ENCODE data around the gene MAD1L1. TPM values are rescaled to one million over a fixed set of nuclear protein-coding genes. Genes with fewer than 3 reads are reported as not detected.

Gene MAD1L1
- total and polyA plus RNA-seq, 5 donors from 2014 or later = 225 to 380 (median 300) TPM

DNA sequence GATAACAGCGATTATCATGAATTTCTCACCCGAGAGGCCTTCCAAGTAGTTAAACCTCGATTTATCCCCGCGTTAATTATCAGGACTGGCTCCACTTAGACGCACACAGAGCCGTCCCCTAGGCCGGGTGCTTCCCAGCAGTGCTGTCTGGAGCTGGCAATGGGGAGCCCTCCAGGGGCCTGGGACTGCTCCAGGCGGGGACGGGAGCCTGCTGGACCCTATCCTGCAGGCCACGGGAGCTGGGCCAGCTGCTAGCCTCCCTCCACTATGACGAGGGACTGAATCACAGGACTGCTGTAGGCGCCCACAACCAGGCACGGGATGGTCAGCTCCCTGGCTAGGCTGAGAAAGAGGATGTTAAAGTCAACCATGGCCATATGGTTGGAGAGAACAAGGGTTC lies 333.5 kb downstream of the MAD1L1 start:
- H3K27me3 Mint-ChIP-seq = no peaks in the 10 kb centered on the region
- H3K27ac Mint-ChIP-seq = no peak overlapping the region
- ATAC-seq (ENCODE audit: low read depth in 2 of 2) (no peak), DNase-seq (no peak)
- H3K9me3 ChIP-seq (ENCODE audit: control insufficient read depth in 2 of 2, low read length in 2 of 2) = no peaks in the 10 kb centered on the region
- H3K4me1 Mint-ChIP-seq = peaks cover 0 to 7% (median 4%) of the 10 kb centered on the region in 4 donors
- no peak overlapping the region for H3K27ac ChIP-seq (ENCODE audit: insufficient read depth, low read length, poor library complexity, severe bottlenecking)
- peaks cover 0 to 2% (median 0%) of the 10 kb centered on the region in 7 donors for H3K9me3 Mint-ChIP-seq
- no peak overlapping the region for H3K4me3 Mint-ChIP-seq
- H3K27me3 ChIP-seq (ENCODE audit: control insufficient read depth, insufficient read depth, low read length) = no peaks in the 10 kb centered on the region
- H3K4me3 ChIP-seq (ENCODE audit: low read depth, low read length) = no peak overlapping the region
- peaks cover 43% of the 10 kb centered on the region for H3K36me3 ChIP-seq (ENCODE audit: control insufficient read depth, insufficient read depth, low read length)
- no peaks in the 10 kb centered on the region for H3K4me1 ChIP-seq (ENCODE audit: control insufficient read depth, insufficient read depth, low read length, poor library complexity, severe bottlenecking)
- peaks cover 6% of the 10 kb centered on the region for H3K36me3 Mint-ChIP-seq

- H3K9me3 ChIP-seq (ENCODE audit: control insufficient read depth in 2 of 2, low read length in 2 of 2) = no peaks in the 10 kb centered on the region
- H3K27ac ChIP-seq (ENCODE audit: insufficient read depth, low read length, poor library complexity, severe bottlenecking) = no peak overlapping the region
- ATAC-seq (ENCODE audit: low read depth in 2 of 2) (no peak), DNase-seq (no peak)
- Mint-ChIP-seq H3K4me1 (peaks cover 0 to 8% (median 5%) of the 10 kb centered on the region in 4 donors), H3K27ac (no peak overlapping the region), H3K36me3 (peaks cover 6% of the 10 kb centered on the region), H3K27me3 (no peaks in the 10 kb centered on the region), H3K9me3 (peaks cover 0 to 2% (median 0%) of the 10 kb centered on the region in 7 donors), H3K4me3 (no peak overlapping the region)
- peaks cover 47% of the 10 kb centered on the region for H3K36me3 ChIP-seq (ENCODE audit: control insufficient read depth, insufficient read depth, low read length)
- H3K4me3 ChIP-seq (ENCODE audit: low read depth, low read length) = no peak overlapping the region
- H3K4me1 ChIP-seq (ENCODE audit: control insufficient read depth, insufficient read depth, low read length, poor library complexity, severe bottlenecking) = no peaks in the 10 kb centered on the region
- H3K27me3 ChIP-seq (ENCODE audit: control insufficient read depth, insufficient read depth, low read length) = no peaks in the 10 kb centered on the region
These were observed 334.0 kb downstream of the MAD1L1 start for GRCh38 chr7:1898628-1899185.

DNA sequence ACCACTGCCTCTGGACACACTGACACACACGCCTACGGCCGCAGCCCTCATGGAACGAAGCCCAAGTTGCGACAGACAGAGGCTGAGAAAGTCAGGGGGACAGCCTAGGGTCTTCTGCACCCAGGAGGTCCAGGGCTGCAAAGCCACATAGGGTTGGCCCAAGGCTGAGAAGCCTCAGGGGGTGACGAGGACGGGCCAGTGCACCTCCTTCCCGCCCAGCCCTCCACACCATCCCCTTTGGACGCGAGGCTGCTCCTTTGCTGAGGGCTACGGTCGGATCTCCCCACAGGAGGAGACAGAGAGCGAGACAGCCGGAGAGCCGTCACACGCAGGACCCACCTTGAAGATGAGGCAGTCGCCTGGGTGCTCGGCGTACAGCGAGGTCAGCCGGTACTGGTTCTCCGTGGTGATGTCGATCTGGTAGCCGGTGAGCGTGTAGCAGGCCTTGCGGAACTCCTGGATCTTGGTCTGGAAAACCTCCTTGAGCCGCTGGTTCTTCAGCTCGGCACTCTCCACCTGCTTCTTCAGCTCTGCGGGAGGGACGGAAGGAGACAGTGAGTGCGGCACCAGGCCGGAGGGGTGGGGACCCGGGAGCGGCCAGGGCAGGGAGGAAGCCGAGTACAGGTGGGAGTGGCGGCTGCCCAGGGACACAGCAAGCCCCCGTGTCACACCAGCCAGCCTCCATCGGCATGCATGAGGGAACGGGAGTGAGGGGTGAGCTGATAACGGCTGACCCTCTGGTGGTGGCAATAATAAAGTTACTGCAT lies 334.7 kb downstream of the MAD1L1 start:
- Mint-ChIP-seq H3K4me3 (peak overlapping the region in 1 of 4 donors; percentile 38), H3K4me1 (peaks cover 0 to 9% (median 5%) of the 10 kb centered on the region in 4 donors), H3K27ac (no peak overlapping the region), H3K27me3 (no peaks in the 10 kb centered on the region), H3K9me3 (peaks cover 0 to 2% (median 0%) of the 10 kb centered on the region in 7 donors), H3K36me3 (peaks cover 6% of the 10 kb centered on the region)
- Histone ChIP-seq H3K4me3 (ENCODE audit: low read depth, low read length) (no peak overlapping the region), H3K9me3 (ENCODE audit: control insufficient read depth in 2 of 2, low read length in 2 of 2) (no peaks in the 10 kb centered on the region), H3K4me1 (ENCODE audit: control insufficient read depth, insufficient read depth, low read length, poor library complexity, severe bottlenecking) (no peaks in the 10 kb centered on the region), H3K27ac (ENCODE audit: insufficient read depth, low read length, poor library complexity, severe bottlenecking) (no peak overlapping the region), H3K36me3 (ENCODE audit: control insufficient read depth, insufficient read depth, low read length) (peaks cover 51% of the 10 kb centered on the region), H3K27me3 (ENCODE audit: control insufficient read depth, insufficient read depth, low read length) (no peaks in the 10 kb centered on the region)
- ATAC-seq (ENCODE audit: low read depth in 2 of 2) = no peak
- no peak for DNase-seq

DNA sequence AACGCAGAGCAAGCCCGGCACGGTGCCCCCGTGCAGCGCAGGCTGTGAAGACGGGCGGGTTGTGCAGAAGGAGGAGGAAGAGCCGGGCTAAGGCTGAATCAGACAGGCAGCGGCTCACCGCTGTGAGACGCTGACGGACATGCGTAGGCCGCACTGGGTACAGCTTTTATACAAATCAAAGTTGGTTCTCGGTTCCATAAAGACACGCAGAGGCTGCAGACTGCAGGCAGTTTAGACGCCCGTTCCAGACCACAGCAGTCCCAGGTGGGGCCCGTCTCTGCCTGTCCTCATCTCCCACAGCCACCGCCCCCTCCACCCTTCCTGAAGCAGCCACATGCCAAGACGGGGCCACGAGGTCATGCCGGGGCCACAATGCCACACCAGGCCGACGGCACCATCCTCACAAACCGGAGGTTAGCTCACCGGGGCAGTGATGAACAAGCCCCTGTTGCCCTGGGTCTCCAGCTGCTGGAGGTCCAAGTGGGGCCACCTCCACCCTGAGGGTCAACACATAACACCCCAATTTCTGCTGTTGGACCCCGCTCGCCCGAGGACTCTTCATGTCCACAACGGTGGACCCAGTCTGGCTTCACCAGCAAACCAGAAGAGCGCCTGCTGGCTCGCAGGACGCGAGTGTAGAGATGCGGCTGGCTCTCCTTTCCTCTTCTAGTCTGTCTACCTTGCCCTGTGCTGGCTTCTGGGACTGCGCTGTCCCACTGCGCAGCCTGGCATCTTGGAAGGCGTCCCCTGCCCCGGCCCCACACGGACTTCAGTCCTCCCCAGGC lies 335.5 kb downstream of the MAD1L1 start:
- H3K9me3 Mint-ChIP-seq = peaks cover 0 to 2% (median 0%) of the 10 kb centered on the region in 7 donors

DNA sequence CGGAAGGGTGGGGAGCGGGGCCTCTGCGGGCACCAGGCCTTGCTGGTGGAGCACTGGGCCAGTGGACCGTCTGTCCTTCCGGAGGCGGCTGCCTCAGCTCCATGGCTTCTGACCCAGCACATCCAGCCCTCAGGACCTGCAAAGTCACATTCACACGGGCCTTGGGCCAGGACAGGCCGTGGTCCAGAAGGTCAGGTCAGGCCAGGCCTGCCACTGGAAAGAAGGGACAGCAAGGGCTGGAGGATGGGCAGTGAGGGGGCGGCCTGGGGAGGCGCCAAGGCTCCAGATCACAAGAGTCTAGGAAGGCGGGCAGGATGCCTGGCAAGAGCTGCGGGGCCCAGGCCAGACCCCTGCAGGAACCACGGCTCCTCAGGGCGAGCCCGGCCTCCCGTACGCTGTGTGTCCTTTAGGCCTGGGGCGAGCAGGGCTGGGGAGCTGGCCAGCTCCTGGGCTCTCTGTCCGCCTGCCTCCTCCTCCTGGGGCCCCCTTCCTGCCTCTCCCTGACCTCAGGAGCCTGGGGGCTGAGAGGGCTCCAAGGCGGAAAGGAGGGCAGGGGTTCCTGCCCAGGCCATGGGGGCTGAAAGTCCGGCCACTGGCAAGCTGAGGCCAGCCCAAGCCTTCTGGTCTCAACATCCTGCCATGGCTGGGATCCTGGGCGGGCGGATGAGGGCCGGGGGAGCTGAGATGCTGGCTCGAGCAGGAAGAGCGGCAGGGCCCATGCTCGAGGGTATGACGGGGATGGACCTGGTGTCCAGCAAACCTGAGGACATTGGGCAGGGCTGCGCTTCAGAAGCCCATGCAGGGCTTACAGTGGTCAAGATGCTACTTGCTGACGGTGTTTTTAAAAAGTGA lies 336.9 kb downstream of the MAD1L1 start:
- H3K27me3 ChIP-seq (ENCODE audit: control insufficient read depth, insufficient read depth, low read length) = no peaks in the 10 kb centered on the region
- peaks cover 11% of the 10 kb centered on the region for H3K36me3 Mint-ChIP-seq
- no peaks in the 10 kb centered on the region for H3K9me3 ChIP-seq (ENCODE audit: control insufficient read depth in 2 of 2, low read length in 2 of 2)
- H3K27me3 Mint-ChIP-seq = no peaks in the 10 kb centered on the region
- DNase-seq (no peak), ATAC-seq (ENCODE audit: low read depth in 2 of 2) (no peak)
- H3K4me1 ChIP-seq (ENCODE audit: control insufficient read depth, insufficient read depth, low read length, poor library complexity, severe bottlenecking) = no peaks in the 10 kb centered on the region
- no peak overlapping the region for H3K4me3 Mint-ChIP-seq
- H3K27ac ChIP-seq (ENCODE audit: insufficient read depth, low read length, poor library complexity, severe bottlenecking) = no peak overlapping the region
- peaks cover 0 to 2% (median 0%) of the 10 kb centered on the region in 7 donors for H3K9me3 Mint-ChIP-seq
- peaks cover 0 to 15% (median 4%) of the 10 kb centered on the region in 4 donors for H3K4me1 Mint-ChIP-seq
- H3K4me3 ChIP-seq (ENCODE audit: low read depth, low read length) = no peak overlapping the region
- H3K27ac Mint-ChIP-seq = peak overlapping the region; percentile 4 to 71 (median 52)
- H3K36me3 ChIP-seq (ENCODE audit: control insufficient read depth, insufficient read depth, low read length) = peaks cover 63% of the 10 kb centered on the region

More for the DNA sequence above, 335.5 kb downstream of the MAD1L1 start:
- Mint-ChIP-seq H3K36me3 (peaks cover 6% of the 10 kb centered on the region), H3K27ac (peak overlapping the region in 2 of 3 donors; percentile 32 to 55), H3K27me3 (no peaks in the 10 kb centered on the region), H3K4me1 (peaks cover 0 to 9% (median 5%) of the 10 kb centered on the region in 4 donors), H3K4me3 (no peak overlapping the region)
- no peaks in the 10 kb centered on the region for H3K4me1 ChIP-seq (ENCODE audit: control insufficient read depth, insufficient read depth, low read length, poor library complexity, severe bottlenecking)
- no peak for DNase-seq
- H3K4me3 ChIP-seq (ENCODE audit: low read depth, low read length) = no peak overlapping the region
- no peaks in the 10 kb centered on the region for H3K27me3 ChIP-seq (ENCODE audit: control insufficient read depth, insufficient read depth, low read length)
- H3K9me3 ChIP-seq (ENCODE audit: control insufficient read depth in 2 of 2, low read length in 2 of 2) = no peaks in the 10 kb centered on the region
- peaks cover 58% of the 10 kb centered on the region for H3K36me3 ChIP-seq (ENCODE audit: control insufficient read depth, insufficient read depth, low read length)
- no peak for ATAC-seq (ENCODE audit: low read depth in 2 of 2)
- H3K27ac ChIP-seq (ENCODE audit: insufficient read depth, low read length, poor library complexity, severe bottlenecking) = no peak overlapping the region

DNA sequence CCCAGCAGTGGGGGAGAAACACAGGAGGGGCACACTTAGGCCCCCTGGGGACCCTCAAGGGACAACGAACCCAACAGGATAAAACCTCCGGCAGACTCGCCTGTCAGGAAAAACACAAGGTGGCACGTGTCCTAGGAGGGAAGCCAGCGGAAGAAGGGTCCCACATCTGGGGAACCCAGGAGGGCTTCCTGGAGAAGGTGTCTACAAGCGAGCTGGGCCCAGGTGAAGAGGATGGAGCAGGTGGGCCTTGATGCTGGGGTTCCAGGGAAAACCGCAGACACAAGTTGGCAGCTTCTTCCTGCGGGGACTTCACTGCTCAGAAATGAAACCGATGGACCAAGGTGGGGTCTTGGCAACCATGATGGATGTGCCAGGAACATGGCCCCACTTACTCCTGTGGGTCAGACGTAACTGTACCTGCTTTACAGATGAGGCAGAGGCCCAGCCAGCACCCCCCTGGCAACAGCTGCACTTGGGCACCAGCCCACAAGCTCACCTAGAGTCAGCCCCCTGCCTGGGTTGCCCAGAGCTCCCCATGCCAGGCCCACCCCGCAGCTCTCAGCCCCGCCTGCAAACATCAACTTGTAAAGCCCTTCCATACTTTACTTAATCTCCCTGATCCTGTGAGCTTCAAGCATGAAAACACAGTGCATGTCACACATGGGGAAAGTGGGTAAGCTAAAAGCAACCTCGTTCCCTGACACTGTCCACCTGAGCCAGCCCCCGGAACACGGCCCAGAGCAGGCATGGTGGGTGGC lies 337.7 kb downstream of the MAD1L1 start:
- H3K36me3 ChIP-seq (ENCODE audit: control insufficient read depth, insufficient read depth, low read length) = peaks cover 63% of the 10 kb centered on the region

More for the DNA sequence above, 337.7 kb downstream of the MAD1L1 start:
- Histone ChIP-seq H3K27ac (ENCODE audit: insufficient read depth, low read length, poor library complexity, severe bottlenecking) (no peak overlapping the region), H3K4me1 (ENCODE audit: control insufficient read depth, insufficient read depth, low read length, poor library complexity, severe bottlenecking) (no peaks in the 10 kb centered on the region), H3K9me3 (ENCODE audit: control insufficient read depth in 2 of 2, low read length in 2 of 2) (no peaks in the 10 kb centered on the region), H3K27me3 (ENCODE audit: control insufficient read depth, insufficient read depth, low read length) (no peaks in the 10 kb centered on the region), H3K4me3 (ENCODE audit: low read depth, low read length) (no peak overlapping the region)
- Mint-ChIP-seq H3K9me3 (peaks cover 0 to 2% (median 0%) of the 10 kb centered on the region in 7 donors), H3K36me3 (peaks cover 15% of the 10 kb centered on the region), H3K27me3 (no peaks in the 10 kb centered on the region), H3K27ac (peak overlapping the region in 2 of 3 donors; percentile 56 to 69), H3K4me1 (peaks cover 0 to 15% (median 5%) of the 10 kb centered on the region in 4 donors), H3K4me3 (no peak overlapping the region)
- DNase-seq = no peak
- no peak for ATAC-seq (ENCODE audit: low read depth in 2 of 2)
